Anterior cingulate cortex (tissue), 58 donors: Measurements from ENCODE around the gene MSI2.

ENCODE experiments used
- DNase-seq, 58 donors: peaks; one replicate each; lab custom pipeline; 2025; lab: John Stamatoyannopoulos, UW

Gene MSI2

GRCh38 chr17:57595947-57596695, 339.8 kb downstream of the MSI2 start:
- DNase-seq: peak in 6 of 58 donors; percentile 14 to 34 (median 23)

- DNase-seq: no peak
These were observed 340.8 kb downstream of the MSI2 start for GRCh38 chr17:57597101-57597500.

- DNase-seq: peak in 50 of 58 donors; percentile 14 to 83 (median 54)
These were observed 341.5 kb downstream of the MSI2 start for GRCh38 chr17:57597531-57598453.

GRCh38 chr17:57599271-57600045, 343.1 kb downstream of the MSI2 start:
- no peak for DNase-seq

GRCh38 chr17:57600074-57600473, 343.8 kb downstream of the MSI2 start:
- DNase-seq: no peak

GRCh38 chr17:57601143-57601735, 344.9 kb downstream of the MSI2 start:
- no peak for DNase-seq

GRCh38 chr17:57602896-57603295, 346.6 kb downstream of the MSI2 start:
- DNase-seq: no peak

- DNase-seq: no peak
These were observed 347.2 kb downstream of the MSI2 start for GRCh38 chr17:57603546-57603945.

GRCh38 chr17:57603978-57604377, 347.7 kb downstream of the MSI2 start:
- no peak for DNase-seq

- peak in 45 of 58 donors; percentile 16 to 80 (median 45) for DNase-seq
These were observed 348.7 kb downstream of the MSI2 start for GRCh38 chr17:57604771-57605674.

- peak in 2 of 58 donors; percentile 28 to 35 for DNase-seq
These were observed 349.4 kb downstream of the MSI2 start for GRCh38 chr17:57605675-57606105.

- DNase-seq: no peak
These were observed 350.0 kb downstream of the MSI2 start for GRCh38 chr17:57606111-57606875.

- DNase-seq: no peak
These were observed 351.3 kb downstream of the MSI2 start for GRCh38 chr17:57607553-57608120.

GRCh38 chr17:57608369-57609124, 352.2 kb downstream of the MSI2 start:
- no peak for DNase-seq

- peak in 9 of 58 donors; percentile 13 to 47 (median 18) for DNase-seq
These were observed 353.0 kb downstream of the MSI2 start for GRCh38 chr17:57609125-57609877.

GRCh38 chr17:57609878-57610270, 353.6 kb downstream of the MSI2 start:
- no peak for DNase-seq
